HepG2 (cell line): Measurements from ENCODE around the gene CEBPG. TPM values are rescaled to one million over a fixed set of nuclear protein-coding genes. Genes with fewer than 3 reads are reported as not detected.

ENCODE experiments used
- E2F1 ChIP-seq: sonication (generic); formaldehyde crosslinking; IDR thresholded peaks from 2 replicates; pipeline ENCODE4 v1.5.0; 2020; ENCODE audit warnings: missing genetic modification reagents
- HBP1 ChIP-seq: IDR thresholded peaks from 2 replicates; pipeline ENCODE4 v1.6.1; 2016; ENCODE audit warnings: low read depth, control low read depth
- IKZF4 ChIP-seq: sonication (generic); formaldehyde crosslinking; IDR thresholded peaks from 2 replicates; pipeline ENCODE4 v1.5.1; 2020; ENCODE audit warnings: borderline replicate concordance, mild to moderate bottlenecking, low read depth, missing genetic modification reagents; ENCODE audit errors: not compliant biosample characterization
- NBN ChIP-seq: fragments of 450-650 bp; conservative IDR thresholded peaks from 2 replicates; pipeline ENCODE4 v1.6.1; 2017
- PLRG1 ChIP-seq: fragments of 450-650 bp; conservative IDR thresholded peaks from 2 replicates; pipeline ENCODE4 v1.6.1; 2016
- RFX1 ChIP-seq: fragments of 450-650 bp; IDR thresholded peaks from 2 replicates; pipeline ENCODE4 v1.6.1; 2017
- TFAP4 ChIP-seq: sonication (generic); IDR thresholded peaks from 2 replicates; pipeline ENCODE4 v1.6.1; 2016; ENCODE audit warnings: low read depth, borderline replicate concordance
- ZNF207 ChIP-seq: fragments of 450-650 bp; IDR thresholded peaks from 2 replicates; pipeline ENCODE4 v1.6.1; 2016; ENCODE audit warnings: antibody characterized with exemption, borderline replicate concordance
- ZNF570 ChIP-seq: sonication (generic); formaldehyde crosslinking; IDR thresholded peaks from 2 replicates; pipeline ENCODE4 v1.4.0; 2020; ENCODE audit warnings: mild to moderate bottlenecking, missing genetic modification reagents, borderline replicate concordance
- ZNF83 ChIP-seq: sonication (generic); formaldehyde crosslinking; IDR thresholded peaks from 2 replicates; pipeline ENCODE4 v1.4.0; 2020; ENCODE audit warnings: missing genetic modification reagents, mild to moderate bottlenecking, borderline replicate concordance
- polyA plus RNA-seq, 8 experiments: library from polyadenylated mRNA; depleted of rRNA in 3 of 8; stranded (reverse) in 7 of 8; unstranded in 1 of 8; fragments of >200 nt; fragmentation: Illumina TruSeq in 4 of 8; extraction: Trizol in 4 of 8; gene quantifications; 2 replicates each; pipeline versions ENCODE4 v1.2.1 to v1.2.3, GENCODE V29; 2011 to 2016; ENCODE audit warnings: low read depth in 4 of 8, missing spikeins in 1 of 8, mixed read lengths in 1 of 8; ENCODE audit not compliant: insufficient read depth in 1 of 8
- total RNA-seq, 5 experiments: library from RNA; depleted of rRNA; stranded (reverse); fragments of >200 nt; fragmentation: Illumina TruSeq; extraction: Trizol; gene quantifications; 2 replicates each; pipeline ENCODE4 v1.2.3, GENCODE V29; 2016; ENCODE audit warnings: low read depth in 1 of 5
- TF ChIP-seq, protein P1 (sequence below): IDR thresholded peaks from 2 replicates; pipeline ENCODE4 v1.6.1; 2016
- TF ChIP-seq, protein P2 (sequence below): sonication (generic); formaldehyde crosslinking; IDR thresholded peaks from 2 replicates; pipeline ENCODE4 v1.5.0; 2020; ENCODE audit warnings: missing genetic modification reagents
- TF ChIP-seq, protein P3 (sequence below): sonication (generic); formaldehyde crosslinking; IDR thresholded peaks from 2 replicates; pipeline ENCODE4 v1.4.0; 2020; ENCODE audit warnings: missing genetic modification reagents, low read depth, mild to moderate bottlenecking, borderline replicate concordance

The CEBPG gene
- total and polyA plus RNA-seq, 2 of the 13 experiments (the other 11 are each of a cell fraction or from before 2014, with no cell fraction given) = 25.7 to 34.3 TPM

- no peak for TF ChIP-seq HBP1 (CRISPR knock-in tag)
- no peak for TF ChIP-seq ZNF570 (CRISPR knock-in tag)
- TF ChIP-seq E2F1 (CRISPR knock-in tag) = no peak
- no peak for TF ChIP-seq PLRG1
- TF ChIP-seq, protein P1, sequence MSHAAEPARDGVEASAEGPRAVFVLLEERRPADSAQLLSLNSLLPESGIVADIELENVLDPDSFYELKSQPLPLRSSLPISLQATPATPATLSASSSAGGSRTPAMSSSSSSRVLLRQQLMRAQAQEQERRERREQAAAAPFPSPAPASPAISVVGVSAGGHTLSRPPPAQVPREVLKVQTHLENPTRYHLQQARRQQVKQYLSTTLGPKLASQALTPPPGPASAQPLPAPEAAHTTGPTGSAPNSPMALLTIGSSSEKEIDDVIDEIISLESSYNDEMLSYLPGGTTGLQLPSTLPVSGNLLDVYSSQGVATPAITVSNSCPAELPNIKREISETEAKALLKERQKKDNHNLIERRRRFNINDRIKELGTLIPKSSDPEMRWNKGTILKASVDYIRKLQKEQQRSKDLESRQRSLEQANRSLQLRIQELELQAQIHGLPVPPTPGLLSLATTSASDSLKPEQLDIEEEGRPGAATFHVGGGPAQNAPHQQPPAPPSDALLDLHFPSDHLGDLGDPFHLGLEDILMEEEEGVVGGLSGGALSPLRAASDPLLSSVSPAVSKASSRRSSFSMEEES = no peak
- TF ChIP-seq, protein P2, sequence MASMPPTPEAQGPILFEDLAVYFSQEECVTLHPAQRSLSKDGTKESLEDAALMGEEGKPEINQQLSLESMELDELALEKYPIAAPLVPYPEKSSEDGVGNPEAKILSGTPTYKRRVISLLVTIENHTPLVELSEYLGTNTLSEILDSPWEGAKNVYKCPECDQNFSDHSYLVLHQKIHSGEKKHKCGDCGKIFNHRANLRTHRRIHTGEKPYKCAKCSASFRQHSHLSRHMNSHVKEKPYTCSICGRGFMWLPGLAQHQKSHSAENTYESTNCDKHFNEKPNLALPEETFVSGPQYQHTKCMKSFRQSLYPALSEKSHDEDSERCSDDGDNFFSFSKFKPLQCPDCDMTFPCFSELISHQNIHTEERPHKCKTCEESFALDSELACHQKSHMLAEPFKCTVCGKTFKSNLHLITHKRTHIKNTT = no peak
- TF ChIP-seq ZNF207 = no peak
- TF ChIP-seq IKZF4 (CRISPR knock-in tag) = no peak
- no peak for TF ChIP-seq RFX1
- TF ChIP-seq, protein P3, sequence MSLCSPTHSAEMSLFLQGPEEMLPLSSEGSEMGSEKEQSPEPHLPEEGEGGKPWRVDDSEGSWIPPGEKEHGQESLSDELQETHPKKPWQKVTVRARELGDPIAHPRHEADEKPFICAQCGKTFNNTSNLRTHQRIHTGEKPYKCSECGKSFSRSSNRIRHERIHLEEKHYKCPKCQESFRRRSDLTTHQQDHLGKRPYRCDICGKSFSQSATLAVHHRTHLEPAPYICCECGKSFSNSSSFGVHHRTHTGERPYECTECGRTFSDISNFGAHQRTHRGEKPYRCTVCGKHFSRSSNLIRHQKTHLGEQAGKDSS (CRISPR knock-in tag) = no peak
- TF ChIP-seq TFAP4 = no peak
- TF ChIP-seq NBN = no peak
- no peak for TF ChIP-seq ZNF83 (CRISPR knock-in tag)
These were observed 40.6 kb downstream of the CEBPG start (continued) for GRCh38 chr19:33413868-33414666.
